ENCODE measurements around the gene ARL8A. TPM values are rescaled to one million over a fixed set of nuclear protein-coding genes. Genes with fewer than 3 reads are reported as not detected.

Gene ARL8A
- total RNA-seq, 2 experiments from 2014 or later = 39.7 to 42.0 TPM

GRCh38 chr1:202106340-202107254 lies 37.9 kb downstream of the ARL8A start:
- ATAC-seq (no peak), DNase-seq (no peak)
- H3K27ac Mint-ChIP-seq = no peak overlapping the region
- no peaks in the 10 kb centered on the region for H3K36me3 Mint-ChIP-seq (ENCODE audit: low read depth)
- H3K9me3 Mint-ChIP-seq (ENCODE audit: insufficient read depth) = no peaks in the 10 kb centered on the region
- no peak overlapping the region for H3K4me3 Mint-ChIP-seq
- H3K27me3 Mint-ChIP-seq (ENCODE audit: low read depth) = peaks cover 2% of the 10 kb centered on the region
- ChIA-PET POLR2A (no interaction called here), CTCF (interaction anchor here (0.7 kb wide), 1 partner anchor 210 kb away, joined by 6 read pairs; no protein-coding TSS in a partner anchor)
- H3K4me1 Mint-ChIP-seq (ENCODE audit: low read depth) = no peaks in the 10 kb centered on the region

GRCh38 chr1:202105571-202106339 lies 38.8 kb downstream of the ARL8A start:
- ChIA-PET CTCF (no interaction called here), POLR2A (no interaction called here)
- Mint-ChIP-seq H3K27me3 (ENCODE audit: low read depth) (peaks cover 2% of the 10 kb centered on the region), H3K27ac (no peak overlapping the region), H3K4me1 (ENCODE audit: low read depth) (no peaks in the 10 kb centered on the region), H3K9me3 (ENCODE audit: insufficient read depth) (no peaks in the 10 kb centered on the region), H3K4me3 (no peak overlapping the region), H3K36me3 (ENCODE audit: low read depth) (no peaks in the 10 kb centered on the region)
- DNase-seq (no peak), ATAC-seq (no peak)

- H3K4me1 Mint-ChIP-seq (ENCODE audit: low read depth) = no peaks in the 10 kb centered on the region
- no peak overlapping the region for H3K27ac Mint-ChIP-seq
- no peaks in the 10 kb centered on the region for H3K36me3 Mint-ChIP-seq (ENCODE audit: low read depth)
- no peak for ATAC-seq
- CTCF ChIA-PET = no interaction called here
- POLR2A ChIA-PET = no interaction called here
- no peak for DNase-seq
- H3K9me3 Mint-ChIP-seq (ENCODE audit: insufficient read depth) = no peaks in the 10 kb centered on the region
- no peak overlapping the region for H3K4me3 Mint-ChIP-seq
- H3K27me3 Mint-ChIP-seq (ENCODE audit: low read depth) = peaks cover 2% of the 10 kb centered on the region
These were observed 40.5 kb downstream of the ARL8A start for GRCh38 chr1:202104073-202104472.

- ATAC-seq (no peak), DNase-seq (no peak)
- H3K27ac Mint-ChIP-seq = no peak overlapping the region
- CTCF ChIA-PET = interaction anchor here (1.0 to 1.7 kb wide), 3 partner anchors 12 to 272 kb away, joined by 3 to 4 read pairs (median 4); partner anchors contain the start of gene IPO9
- no peak overlapping the region for H3K4me3 Mint-ChIP-seq
- no peaks in the 10 kb centered on the region for H3K9me3 Mint-ChIP-seq (ENCODE audit: insufficient read depth)
- no peaks in the 10 kb centered on the region for H3K27me3 Mint-ChIP-seq (ENCODE audit: low read depth)
- no peaks in the 10 kb centered on the region for H3K36me3 Mint-ChIP-seq (ENCODE audit: low read depth)
- POLR2A ChIA-PET = no interaction called here
- no peaks in the 10 kb centered on the region for H3K4me1 Mint-ChIP-seq (ENCODE audit: low read depth)
These were observed 43.4 kb downstream of the ARL8A start for GRCh38 chr1:202101184-202101583.

- POLR2A ChIA-PET = no interaction called here
- no peaks in the 10 kb centered on the region for H3K9me3 Mint-ChIP-seq (ENCODE audit: insufficient read depth)
- CTCF ChIA-PET = no interaction called here
These were observed 50.7 kb downstream of the ARL8A start for GRCh38 chr1:202093858-202094257.

GRCh38 chr1:202090994-202091393 lies 53.5 kb downstream of the ARL8A start:
- Mint-ChIP-seq H3K36me3 (ENCODE audit: low read depth) (no peaks in the 10 kb centered on the region), H3K4me1 (ENCODE audit: low read depth) (no peaks in the 10 kb centered on the region), H3K9me3 (ENCODE audit: insufficient read depth) (no peaks in the 10 kb centered on the region), H3K27ac (no peak overlapping the region), H3K27me3 (ENCODE audit: low read depth) (peaks cover 4% of the 10 kb centered on the region), H3K4me3 (no peak overlapping the region)
- DNase-seq = no peak
- ChIA-PET CTCF (no interaction called here), POLR2A (no interaction called here)
- ATAC-seq = no peak

More at GRCh38 chr1:202093858-202094257, 50.7 kb downstream of the ARL8A start:
- Mint-ChIP-seq H3K27me3 (ENCODE audit: low read depth) (peaks cover 4% of the 10 kb centered on the region), H3K4me1 (ENCODE audit: low read depth) (no peaks in the 10 kb centered on the region), H3K4me3 (no peak overlapping the region), H3K36me3 (ENCODE audit: low read depth) (no peaks in the 10 kb centered on the region), H3K27ac (no peak overlapping the region)
- ATAC-seq (no peak), DNase-seq (no peak)

- H3K4me3 Mint-ChIP-seq = no peak overlapping the region
- ATAC-seq (no peak), DNase-seq (no peak)
- H3K27ac Mint-ChIP-seq = no peak overlapping the region
- H3K27me3 Mint-ChIP-seq (ENCODE audit: low read depth) = peaks cover 2% of the 10 kb centered on the region
- H3K4me1 Mint-ChIP-seq (ENCODE audit: low read depth) = no peaks in the 10 kb centered on the region
- ChIA-PET POLR2A (no interaction called here), CTCF (interaction anchor here (1.9 kb wide), 1 partner anchor 47 kb away, joined by 5 read pairs; no protein-coding TSS in a partner anchor)
- no peaks in the 10 kb centered on the region for H3K9me3 Mint-ChIP-seq (ENCODE audit: insufficient read depth)
- H3K36me3 Mint-ChIP-seq (ENCODE audit: low read depth) = no peaks in the 10 kb centered on the region
These were observed 56.3 kb downstream of the ARL8A start for GRCh38 chr1:202088206-202088605.

- ATAC-seq (no peak), DNase-seq (no peak)
- Mint-ChIP-seq H3K36me3 (ENCODE audit: low read depth) (no peaks in the 10 kb centered on the region), H3K27ac (no peak overlapping the region), H3K9me3 (ENCODE audit: insufficient read depth) (no peaks in the 10 kb centered on the region), H3K4me1 (ENCODE audit: low read depth) (no peaks in the 10 kb centered on the region), H3K4me3 (no peak overlapping the region), H3K27me3 (ENCODE audit: low read depth) (peaks cover 2% of the 10 kb centered on the region)
- ChIA-PET POLR2A (interaction anchor here (0.6 kb wide), 1 partner anchor 9 kb away, joined by 3 read pairs; no protein-coding TSS in a partner anchor), CTCF (no interaction called here)
These were observed 57.8 kb downstream of the ARL8A start for GRCh38 chr1:202086579-202087350.

GRCh38 chr1:202085682-202086373 lies 58.7 kb downstream of the ARL8A start:
- CTCF ChIA-PET = no interaction called here
- DNase-seq = no peak
- Mint-ChIP-seq H3K27ac (no peak overlapping the region), H3K9me3 (ENCODE audit: insufficient read depth) (no peaks in the 10 kb centered on the region), H3K27me3 (ENCODE audit: low read depth) (peaks cover under 1% of the 10 kb centered on the region), H3K4me1 (ENCODE audit: low read depth) (no peaks in the 10 kb centered on the region), H3K4me3 (no peak overlapping the region), H3K36me3 (ENCODE audit: low read depth) (no peaks in the 10 kb centered on the region)
- no peak for ATAC-seq
- POLR2A ChIA-PET = no interaction called here

- DNase-seq (no peak), ATAC-seq (no peak)
- no peaks in the 10 kb centered on the region for H3K27me3 Mint-ChIP-seq (ENCODE audit: low read depth)
- ChIA-PET POLR2A (no interaction called here), CTCF (no interaction called here)
- H3K9me3 Mint-ChIP-seq (ENCODE audit: insufficient read depth) = no peaks in the 10 kb centered on the region
- no peaks in the 10 kb centered on the region for H3K4me1 Mint-ChIP-seq (ENCODE audit: low read depth)
- H3K36me3 Mint-ChIP-seq (ENCODE audit: low read depth) = no peaks in the 10 kb centered on the region
- no peak overlapping the region for H3K4me3 Mint-ChIP-seq
- H3K27ac Mint-ChIP-seq = no peak overlapping the region
These were observed 59.5 kb downstream of the ARL8A start for GRCh38 chr1:202084791-202085681.

Measured in activated CD8-positive, alpha-beta T cell treated with anti-CD3 and anti-CD28 coated beads, Interleukin-2, amount 10 ng/mL, durations not matched to agents 7 days and 5 days (primary cell).